Hepatocyte (in vitro differentiated cells): ENCODE data around the gene FOXD4. TPM values are rescaled to one million over a fixed set of nuclear protein-coding genes. Genes with fewer than 3 reads are reported as not detected.

Source experiments
- polyA plus RNA-seq: library from polyadenylated mRNA; unstranded; fragments of >200 nt; fragmentation: Nextera tagmentation; extraction: Ambion mirVana; gene quantifications from 2 replicates; pipeline ENCODE4 v1.2.1, GENCODE V29; 2016
- total RNA-seq: library from RNA; depleted of rRNA; stranded (reverse); fragments of >200 nt; gene quantifications from 2 replicates; pipeline ENCODE4 v1.2.3, GENCODE V29; 2014

Gene FOXD4
- total and polyA plus RNA-seq, 2 experiments from 2014 or later, result 0.11 to 0.30 TPM

Other genes starting within 250 kb of the FOXD4 start
- gene WASHC1, start 89.0 kb downstream of the FOXD4 start, total RNA-seq, result 5.4 and 5.7 TPM in 2 replicates
- 8.7 and 9.3 TPM in 2 replicates for gene WASHC1, start 89.0 kb downstream of the FOXD4 start, polyA plus RNA-seq
- 39.4 and 41.6 TPM in 2 replicates for gene ZNG1A, start 60.6 kb upstream of the FOXD4 start, total RNA-seq
- gene ZNG1A, start 60.6 kb upstream of the FOXD4 start, polyA plus RNA-seq, result 35.1 and 36.0 TPM in 2 replicates
- 5.1 and 6.6 TPM in 2 replicates for gene DOCK8, start 96.4 kb upstream of the FOXD4 start, total RNA-seq
- gene DOCK8, start 96.4 kb upstream of the FOXD4 start, polyA plus RNA-seq, result 3.0 and 6.5 TPM in 2 replicates